Small intestine (tissue), 7 donors: ENCODE data around the gene CNTN6. TPM values are rescaled to one million over a fixed set of nuclear protein-coding genes. Genes with fewer than 3 reads are reported as not detected.

Experiments
- DNase-seq, 2 donors: peaks; one replicate each; pipeline versions ENCODE4 v3.0.0 to v3.0.0-alpha.2; 2013
- FAIRE-seq: peaks from 2 replicates; lab custom pipeline; 2012; peaks lifted over from hg19 to GRCh38; lab: Jason Lieb, UNC
- H3K27ac ChIP-seq, 3 donors: one replicate each; pipeline ENCODE4 v1.5.1; 2013; ENCODE audit warnings: low read length in 2 of 3, mild to moderate bottlenecking in 2 of 3, control low read depth in 1 of 3, inconsistent platforms in 1 of 3, low read depth in 1 of 3, moderate library complexity in 1 of 3
- H3K27me3 ChIP-seq, 3 donors: one replicate each; pipeline ENCODE4 v1.6.1; 2013; ENCODE audit warnings: low read length in 3 of 3, inconsistent platforms in 1 of 3; ENCODE audit not compliant: control insufficient read depth in 3 of 3, insufficient read depth in 3 of 3
- H3K36me3 ChIP-seq, 3 donors: one replicate each; pipeline ENCODE4 v1.6.1; 2013; ENCODE audit warnings: low read length in 3 of 3, inconsistent platforms in 1 of 3, low read depth in 1 of 3, mild to moderate bottlenecking in 1 of 3, moderate library complexity in 1 of 3; ENCODE audit not compliant: control insufficient read depth in 3 of 3, insufficient read depth in 2 of 3
- H3K4me1 ChIP-seq, 3 donors: one replicate each; pipeline ENCODE4 v1.6.1; 2013; ENCODE audit warnings: low read length in 2 of 3, inconsistent platforms in 1 of 3, low read depth in 1 of 3, mild to moderate bottlenecking in 1 of 3, moderate library complexity in 1 of 3; ENCODE audit not compliant: control insufficient read depth in 3 of 3, insufficient read depth in 2 of 3
- H3K4me3 ChIP-seq, 3 donors: one replicate each; pipeline ENCODE4 v1.5.1; 2013; ENCODE audit warnings: low read length in 3 of 3, control low read depth in 1 of 3, inconsistent platforms in 1 of 3, low read depth in 1 of 3, mild to moderate bottlenecking in 1 of 3, moderate library complexity in 1 of 3
- H3K9me3 ChIP-seq, 2 donors: one replicate each; pipeline ENCODE4 v1.6.1; 2013; ENCODE audit warnings: low read depth in 1 of 2, low read length in 1 of 2; ENCODE audit not compliant: control insufficient read depth in 2 of 2, insufficient read depth in 1 of 2
- WGBS, 3 donors: extraction: QIAGEN DNeasy Blood & Tissue Kit; methylation state at CpG; one replicate each; pipeline ENCODE4 v1.1.7; 2013; 5-methylcytosine and 5-hydroxymethylcytosine counted together
- polyA plus RNA-seq, 4 donors: library from polyadenylated mRNA; stranded (reverse) in 3 of 4; unstranded in 1 of 4; fragments of 200-250 nt in 3 of 4; fragments of 120-200 nt in 1 of 4; gene quantifications; one replicate each; pipeline versions ENCODE4 v1.2.1 to v1.2.3, GENCODE V29; 2013
- donor health status: healthy with polysubstance abuse.
- donor health status: control.
- donor health status: control.
- donor health status: Bipolar disorder and iron deficiency.
- donor health status: healthy.

Gene CNTN6
- polyA plus RNA-seq, 4 donors, result 0.03 to 0.19 TPM; not detected in 2

- FAIRE-seq (no peak), DNase-seq (no peak)
- 38 to 59% (median 54%) methylated on average over 3 of the region's 3 CpGs for WGBS, 3 donors
Observed at GRCh38 chr3:1190569-1190968, 97.7 kb downstream of the CNTN6 start.

GRCh38 chr3:1191026-1191425 lies 98.2 kb downstream of the CNTN6 start:
- FAIRE-seq, result no peak
- 0 to 46% (median 30%) methylated on average over 1 of the region's 1 CpG for WGBS, 3 donors
- DNase-seq, result peak in 1 of 2 donors; percentile 1
- Histone ChIP-seq H3K27ac (no peak overlapping the region), H3K9me3 (peaks cover 0 to 2% of the 10 kb centered on the region in 2 donors), H3K4me3 (no peak overlapping the region), H3K27me3 (no peaks in the 10 kb centered on the region), H3K36me3 (no peaks in the 10 kb centered on the region), H3K4me1 (no peaks in the 10 kb centered on the region)

More at GRCh38 chr3:1190569-1190968, 97.7 kb downstream of the CNTN6 start:
- no peaks in the 10 kb centered on the region for H3K36me3 ChIP-seq
- H3K9me3 ChIP-seq, result peaks cover 0 to 2% of the 10 kb centered on the region in 2 donors
- no peaks in the 10 kb centered on the region for H3K27me3 ChIP-seq
- no peak overlapping the region for H3K27ac ChIP-seq
- H3K4me1 ChIP-seq, result no peaks in the 10 kb centered on the region
- no peak overlapping the region for H3K4me3 ChIP-seq

GRCh38 chr3:1195947-1196346 lies 103.1 kb downstream of the CNTN6 start:
- DNase-seq (no peak), FAIRE-seq (no peak)
- no peak overlapping the region for H3K27ac ChIP-seq
- 69 to 79% (median 73%) methylated on average over 1 of the region's 1 CpG for WGBS, 3 donors
- H3K4me3 ChIP-seq, result no peak overlapping the region
- H3K27me3 ChIP-seq, result no peaks in the 10 kb centered on the region
- peaks cover 0 to 2% of the 10 kb centered on the region in 2 donors for H3K9me3 ChIP-seq
- H3K4me1 ChIP-seq, result no peaks in the 10 kb centered on the region
- no peaks in the 10 kb centered on the region for H3K36me3 ChIP-seq

GRCh38 chr3:1197051-1197450 lies 104.2 kb downstream of the CNTN6 start:
- FAIRE-seq, result no peak

GRCh38 chr3:1200371-1200770 lies 107.5 kb downstream of the CNTN6 start:
- Histone ChIP-seq H3K27me3 (no peaks in the 10 kb centered on the region), H3K4me1 (no peaks in the 10 kb centered on the region), H3K27ac (no peak overlapping the region), H3K4me3 (no peak overlapping the region), H3K9me3 (no peaks in the 10 kb centered on the region), H3K36me3 (no peaks in the 10 kb centered on the region)
- WGBS, 3 donors, result 84 to 100% (median 88%) methylated on average over 1 of the region's 1 CpG
- FAIRE-seq, result no peak
- no peak for DNase-seq

More at GRCh38 chr3:1197051-1197450, 104.2 kb downstream of the CNTN6 start:
- Histone ChIP-seq H3K4me3 (no peak overlapping the region), H3K27me3 (no peaks in the 10 kb centered on the region), H3K27ac (no peak overlapping the region), H3K9me3 (peaks cover 0 to 2% of the 10 kb centered on the region in 2 donors), H3K4me1 (no peaks in the 10 kb centered on the region), H3K36me3 (no peaks in the 10 kb centered on the region)
- WGBS, 3 donors, result 25 to 48% (median 38%) methylated on average over 2 of the region's 2 CpGs
- no peak for DNase-seq

- no peaks in the 10 kb centered on the region for H3K9me3 ChIP-seq
- H3K27me3 ChIP-seq, result no peaks in the 10 kb centered on the region
- H3K4me3 ChIP-seq, result no peak overlapping the region
- no peaks in the 10 kb centered on the region for H3K4me1 ChIP-seq
- DNase-seq (no peak), FAIRE-seq (no peak)
- no peaks in the 10 kb centered on the region for H3K36me3 ChIP-seq
- WGBS, 3 donors, result 22 to 36% (median 30%) methylated on average over 2 of the region's 2 CpGs
- no peak overlapping the region for H3K27ac ChIP-seq
Observed at GRCh38 chr3:1207904-1208303, 115.1 kb downstream of the CNTN6 start.

- no peak overlapping the region for H3K27ac ChIP-seq
- H3K4me1 ChIP-seq, result no peaks in the 10 kb centered on the region
- 49 to 64% (median 59%) methylated on average over 3 of the region's 3 CpGs for WGBS, 3 donors
- H3K9me3 ChIP-seq, result no peaks in the 10 kb centered on the region
- no peaks in the 10 kb centered on the region for H3K36me3 ChIP-seq
- DNase-seq, result no peak
- no peaks in the 10 kb centered on the region for H3K27me3 ChIP-seq
- no peak for FAIRE-seq
- no peak overlapping the region for H3K4me3 ChIP-seq
Observed at GRCh38 chr3:1214933-1215332, 122.1 kb downstream of the CNTN6 start.

GRCh38 chr3:1216856-1217255 lies 124.0 kb downstream of the CNTN6 start:
- H3K9me3 ChIP-seq, result no peaks in the 10 kb centered on the region
- no peaks in the 10 kb centered on the region for H3K27me3 ChIP-seq
- no peak for FAIRE-seq
- H3K36me3 ChIP-seq, result no peaks in the 10 kb centered on the region
- no peak for DNase-seq
- 48 to 55% (median 54%) methylated on average over 1 of the region's 1 CpG for WGBS, 3 donors
- H3K27ac ChIP-seq, result no peak overlapping the region
- H3K4me3 ChIP-seq, result no peak overlapping the region
- no peaks in the 10 kb centered on the region for H3K4me1 ChIP-seq

GRCh38 chr3:1227111-1227510 lies 134.3 kb downstream of the CNTN6 start:
- Histone ChIP-seq H3K36me3 (no peaks in the 10 kb centered on the region), H3K27ac (no peak overlapping the region), H3K27me3 (no peaks in the 10 kb centered on the region), H3K4me3 (no peak overlapping the region), H3K9me3 (no peaks in the 10 kb centered on the region), H3K4me1 (no peaks in the 10 kb centered on the region)
- 60 to 78% (median 75%) methylated on average over 3 of the region's 3 CpGs for WGBS, 3 donors
- no peak for DNase-seq
- no peak for FAIRE-seq
